HL-60/S4 (cell line): ENCODE data around the gene OTUD5.
"Not testable (repeated sequence)": the region's sequence is repeated elsewhere in the genome, so short reads cannot be mapped to it uniquely, and the experiment has no call there.

ENCODE experiments used
- in situ Hi-C: fragments of 300-500 bp; cut with MboI; formaldehyde crosslinking; loops from 2 replicates; pipeline ENCODE4 v1.14.3; 2022; ENCODE audit warnings: low sequenced_read_pairs

Gene OTUD5

GRCh38 chrX:48957477-48957826, at the start of gene OTUD5:
Gene OTUD5, minus strand, starts transcription at chrX:48957607. Its CDS starts 37 bp downstream, at chrX:48957570.
- in situ Hi-C loops, result no loop called here

GRCh38 chrX:49003696-49004095, 46.3 kb upstream of the OTUD5 start:
- in situ Hi-C loops, result no loop called here

DNA sequence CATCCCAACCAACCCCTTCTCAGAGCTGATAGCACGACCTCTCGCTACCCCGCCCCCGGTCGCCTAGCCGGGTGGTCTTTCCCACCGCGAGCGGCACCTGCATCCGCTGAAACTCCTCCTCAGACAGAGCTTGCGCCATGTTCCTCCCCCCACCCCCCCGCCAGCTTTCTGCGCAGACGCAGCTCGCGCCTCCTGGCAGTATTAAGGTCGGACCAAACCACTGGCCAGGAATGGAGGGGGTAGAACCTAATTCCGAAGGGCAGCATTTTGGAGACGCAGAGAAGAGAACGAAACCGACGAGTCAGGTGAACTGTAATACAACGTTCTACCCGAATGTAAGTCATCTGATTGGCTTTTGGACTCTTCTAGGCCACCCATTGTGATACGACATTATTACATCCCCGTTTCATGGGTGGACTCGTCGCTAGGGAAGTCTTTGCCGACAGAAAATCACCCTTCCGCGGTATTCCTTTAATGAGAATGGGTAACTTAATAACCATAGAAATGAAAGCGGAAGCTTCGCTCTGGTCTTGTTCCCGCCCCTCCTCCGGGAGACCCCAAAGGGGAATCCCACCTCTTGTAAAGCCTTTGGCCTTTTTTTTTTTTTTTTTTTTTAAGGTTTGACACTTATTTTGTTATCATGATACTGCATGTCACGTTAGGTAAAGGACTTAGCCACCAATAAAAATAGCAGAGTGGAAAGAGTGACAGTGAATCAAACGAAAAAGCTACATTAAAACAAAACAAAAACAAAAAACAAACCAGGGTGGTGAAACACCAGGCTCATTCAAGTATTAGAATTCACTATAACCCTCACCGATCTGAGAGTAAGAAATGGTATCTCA, 44.9 kb upstream of the OTUD5 start, which contains the start of gene GRIPAP1:
Gene GRIPAP1, minus strand, starts transcription at position 174 of the 845 bp plus-strand sequence. Its CDS starts 35 bp downstream, at position 139.
- in situ Hi-C loops, result no loop called here

DNA sequence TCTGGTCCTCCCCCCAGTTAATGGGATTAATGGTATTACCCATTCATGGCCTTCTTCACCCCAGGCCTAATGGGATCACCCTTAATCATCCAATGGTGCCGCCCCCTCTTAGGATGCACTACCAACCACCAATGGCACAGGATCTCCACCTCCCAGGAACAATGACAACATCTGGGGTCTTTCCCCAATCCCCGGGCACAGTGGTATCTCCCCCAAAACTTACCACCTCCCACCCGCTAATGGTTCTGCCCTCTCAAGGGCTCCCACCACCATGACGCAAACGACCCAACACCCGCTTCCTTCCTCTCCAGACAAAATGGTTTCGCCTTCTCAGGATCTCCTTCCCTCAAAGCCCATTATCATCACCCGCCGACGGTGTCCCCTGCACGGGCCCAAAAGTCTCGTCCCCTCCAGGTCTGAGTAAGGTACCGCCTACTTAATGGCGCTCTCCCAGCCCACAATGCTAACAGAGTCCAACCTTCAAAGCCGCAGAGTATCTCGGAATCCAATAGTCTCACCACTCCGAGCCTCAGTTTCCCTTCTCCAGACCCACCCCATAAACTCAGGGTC, 44.2 kb upstream of the OTUD5 start:
- in situ Hi-C loops, result no loop called here

DNA sequence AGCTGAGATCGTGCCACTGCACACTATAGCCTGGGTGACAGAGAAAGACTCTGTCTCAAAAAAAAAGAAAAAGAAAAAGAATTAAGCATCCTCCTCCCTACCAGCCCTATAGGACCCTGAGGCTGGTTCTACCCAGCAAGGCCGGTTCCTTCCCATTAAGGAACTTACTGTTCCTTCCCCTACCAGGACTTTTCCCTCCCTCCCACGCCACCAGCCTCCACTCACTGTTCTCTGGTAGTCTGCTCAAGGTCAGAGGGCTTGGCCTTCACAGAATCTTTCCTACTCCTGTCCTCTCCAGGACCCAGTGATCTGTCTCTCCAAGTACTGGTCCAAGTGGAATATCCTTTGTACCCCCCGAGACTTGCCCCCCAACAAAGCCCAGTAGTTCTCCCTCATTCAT, 43.2 kb upstream of the OTUD5 start:
- in situ Hi-C loops, result no loop called here

DNA sequence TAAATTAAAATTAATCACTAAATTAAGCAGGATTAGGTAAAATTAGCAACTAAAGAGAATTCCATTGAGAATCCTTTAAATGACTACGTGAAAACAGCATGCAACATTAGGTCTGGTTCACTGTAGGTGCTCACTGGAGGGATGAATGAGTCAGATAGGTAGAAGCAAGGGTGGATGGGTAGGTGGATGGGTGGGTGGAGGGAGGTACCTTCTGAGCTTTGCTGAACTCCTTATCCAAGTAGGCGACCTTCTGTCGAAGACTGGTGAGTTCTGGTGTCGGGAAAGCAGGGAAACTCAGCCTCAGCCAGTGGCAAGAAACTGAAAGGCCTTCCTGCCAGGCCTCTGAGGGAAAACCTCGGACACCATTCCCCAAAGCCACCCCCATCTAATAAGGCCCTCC, 41.6 kb upstream of the OTUD5 start:
- in situ Hi-C loops, result no loop called here

GRCh38 chrX:48998391-48998790, 41.0 kb upstream of the OTUD5 start:
- in situ Hi-C loops, result no loop called here

DNA sequence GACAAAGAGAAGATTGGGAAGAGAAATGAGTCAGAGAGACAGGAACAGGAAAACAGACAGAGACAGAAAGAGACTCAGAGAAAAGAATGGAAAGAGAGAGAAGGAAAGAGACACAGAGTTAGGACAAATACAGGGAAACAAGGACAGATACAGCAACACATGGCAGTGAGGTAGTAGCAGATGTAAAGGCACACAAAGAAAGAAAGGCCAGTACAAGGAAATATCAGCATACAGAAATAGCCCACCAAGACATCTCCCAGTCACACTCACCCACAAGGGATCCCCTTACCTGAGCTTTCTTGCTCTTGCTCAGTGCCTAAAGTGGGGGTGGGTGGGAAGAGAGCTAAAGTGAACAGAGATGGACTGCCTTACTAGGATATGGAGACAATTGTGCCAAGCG, 40.5 kb upstream of the OTUD5 start:
- in situ Hi-C loops, result no loop called here

DNA sequence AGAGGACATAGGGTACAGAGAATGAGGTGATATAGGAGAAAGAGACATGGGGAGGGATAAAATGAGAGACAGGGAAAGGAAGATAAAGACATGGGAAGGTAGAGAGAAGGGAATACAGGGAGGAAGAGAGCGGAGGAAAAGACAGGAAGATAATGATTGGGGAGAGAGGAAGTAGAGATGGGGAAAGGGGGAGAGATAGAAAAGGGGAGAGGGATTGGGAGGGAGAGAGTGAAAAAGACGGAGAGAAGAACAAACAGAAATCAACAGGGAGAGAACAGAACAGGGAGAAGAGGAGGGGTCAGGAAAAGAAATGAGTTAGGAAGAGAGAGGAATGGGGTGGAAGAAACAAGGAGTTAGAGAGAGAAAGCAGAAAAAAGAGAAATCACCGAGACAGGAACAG, 40.0 kb upstream of the OTUD5 start:
- in situ Hi-C loops, result no loop called here

DNA sequence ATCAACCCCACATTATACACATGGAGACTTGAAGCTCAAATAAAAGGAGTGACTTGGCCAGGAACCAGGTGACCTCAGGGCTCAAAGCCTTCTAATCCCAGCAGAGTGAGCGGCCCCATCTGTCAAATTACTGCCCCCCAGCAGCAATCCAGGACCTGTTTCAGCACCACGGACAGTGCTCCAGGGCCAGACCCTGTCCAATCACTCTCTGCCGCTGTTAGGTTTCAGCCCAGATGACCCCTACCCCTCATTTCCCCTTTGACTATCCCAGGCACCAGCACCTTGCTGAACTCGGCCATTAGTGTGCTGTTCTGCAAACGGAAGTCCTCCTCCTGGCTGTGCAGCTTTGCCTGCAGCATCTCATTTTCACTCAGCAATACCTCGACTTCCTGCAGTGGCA, 39.6 kb upstream of the OTUD5 start:
- in situ Hi-C loops, result no loop called here

DNA sequence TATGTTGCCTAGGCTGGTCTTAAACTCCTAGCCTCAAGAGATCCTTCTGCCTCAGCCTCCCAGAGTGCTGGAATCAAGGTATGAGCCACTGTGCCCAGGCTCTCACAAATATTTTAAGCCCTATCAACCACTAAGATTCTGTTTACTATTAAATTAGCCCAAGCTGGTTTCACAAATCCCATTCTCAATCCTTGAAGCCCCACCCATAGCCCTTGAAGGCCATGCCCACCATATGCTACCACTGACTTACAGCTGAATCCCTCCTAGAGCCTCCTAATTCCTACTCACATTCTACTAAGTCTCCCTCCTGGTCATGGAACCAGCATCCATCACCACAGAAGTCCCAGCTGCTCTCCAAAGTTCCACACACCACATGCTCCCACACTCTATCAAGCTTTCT, 34.9 kb upstream of the OTUD5 start:
- in situ Hi-C loops, result no loop called here

GRCh38 chrX:48989483-48989882, 32.1 kb upstream of the OTUD5 start:
- in situ Hi-C loops, result no loop called here

- in situ Hi-C loops, result no loop called here
Measured at GRCh38 chrX:48983896-48984295, 26.5 kb upstream of the OTUD5 start.

- in situ Hi-C loops, result no loop called here
Measured at GRCh38 chrX:48983081-48983480, 25.7 kb upstream of the OTUD5 start.

GRCh38 chrX:48981178-48981577, 23.8 kb upstream of the OTUD5 start:
- in situ Hi-C loops, result no loop called here

DNA sequence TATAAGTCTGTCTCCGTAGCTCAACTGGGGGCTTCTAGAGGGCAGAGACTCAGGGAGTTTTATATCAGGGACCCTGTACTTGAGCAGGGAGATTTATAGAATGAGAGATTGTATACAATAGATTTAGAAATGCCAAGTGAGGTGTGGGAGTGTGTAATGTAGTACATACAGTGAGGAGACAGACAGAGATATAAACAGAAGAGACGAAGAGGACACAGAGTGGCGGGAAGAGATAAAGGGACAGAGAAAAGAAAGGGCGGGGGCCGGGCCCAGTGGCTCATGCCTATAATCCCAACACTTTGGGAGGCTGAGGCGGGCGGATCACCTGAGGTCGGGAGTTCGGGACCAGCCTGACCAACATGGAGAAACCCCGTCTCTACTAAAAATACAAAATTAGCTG, 22.9 kb upstream of the OTUD5 start:
- in situ Hi-C loops, result not testable (repeated sequence)

- in situ Hi-C loops, result no loop called here
Measured at GRCh38 chrX:48978226-48978625, 20.8 kb upstream of the OTUD5 start.

DNA sequence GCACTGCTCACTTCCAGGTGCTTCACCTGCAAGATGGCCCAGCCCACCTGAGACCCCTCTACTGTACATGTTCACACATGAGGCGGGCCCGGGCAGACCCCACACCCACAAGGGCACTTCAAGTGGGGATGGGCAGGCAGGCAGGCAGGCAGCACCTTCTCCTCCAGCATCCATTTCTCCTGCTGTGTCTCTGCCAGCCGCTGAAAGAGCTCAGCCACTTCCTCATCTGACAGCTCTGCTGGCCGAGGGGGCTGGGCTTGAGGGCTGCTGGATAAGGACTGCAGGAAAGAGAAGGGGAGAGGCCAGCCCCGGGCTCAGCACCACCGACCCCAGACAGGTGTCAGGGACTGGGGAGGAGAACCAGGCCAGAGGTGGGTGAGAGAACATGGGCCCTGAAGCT, 18.7 kb upstream of the OTUD5 start:
- in situ Hi-C loops, result no loop called here

DNA sequence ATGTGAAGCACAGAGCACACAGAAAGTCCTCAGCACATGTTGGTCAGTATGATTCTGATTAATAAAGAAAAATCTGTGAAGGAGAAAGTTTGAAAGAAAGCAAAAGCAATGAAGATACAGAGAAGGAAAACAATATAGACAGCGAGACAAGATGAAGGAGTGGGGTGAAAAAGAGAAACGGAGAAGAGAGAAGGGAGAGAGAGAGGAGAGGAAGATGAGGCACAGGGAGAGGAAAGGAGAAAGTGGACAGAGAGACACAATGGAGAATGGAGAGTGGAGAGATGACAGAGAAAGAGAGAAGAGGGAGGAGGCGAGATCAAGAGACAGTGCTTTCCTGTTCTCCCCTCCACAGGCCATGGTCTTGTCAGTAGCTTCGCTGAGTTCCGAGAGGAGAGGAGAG, 18.1 kb upstream of the OTUD5 start:
- in situ Hi-C loops, result no loop called here

GRCh38 chrX:48975041-48975440, 17.6 kb upstream of the OTUD5 start:
- in situ Hi-C loops, result no loop called here

GRCh38 chrX:48974574-48974973, 17.2 kb upstream of the OTUD5 start:
- in situ Hi-C loops, result no loop called here

GRCh38 chrX:48974033-48974432, 16.6 kb upstream of the OTUD5 start:
- in situ Hi-C loops, result no loop called here
